H9 (cell line): ENCODE results near the gene SARNP. TPM values are rescaled to one million over a fixed set of nuclear protein-coding genes. Genes with fewer than 3 reads are reported as not detected.

ENCODE experiments used
- DNase-seq: peaks from one replicate; pipeline ENCODE4 v3.0.0-alpha.2; 2017
- H2AFZ ChIP-seq: one replicate; pipeline ENCODE4 v1.6.1; 2013; ENCODE audit warnings: mild to moderate bottlenecking, low read length, control low read depth, moderate library complexity
- H2AK5ac ChIP-seq: 2 replicates; pipeline ENCODE4 v1.6.1; 2013; ENCODE audit warnings: low read length, control low read depth, mixed read lengths; ENCODE audit not compliant: insufficient read length
- H2BK120ac ChIP-seq: one replicate; pipeline ENCODE4 v1.6.1; 2013; ENCODE audit warnings: low read depth, mild to moderate bottlenecking, low read length, control low read depth, inconsistent platforms; ENCODE audit not compliant: poor library complexity, severe bottlenecking
- H2BK12ac ChIP-seq: 2 replicates; pipeline ENCODE4 v1.6.1; 2013; ENCODE audit warnings: low read length, control low read depth, mixed read lengths, low read depth; ENCODE audit not compliant: insufficient read length
- H2BK15ac ChIP-seq: 2 replicates; pipeline ENCODE4 v1.6.1; 2013; ENCODE audit warnings: low read depth, low read length, control low read depth
- H2BK20ac ChIP-seq: one replicate; pipeline ENCODE4 v1.6.1; 2013; ENCODE audit warnings: low read depth, mild to moderate bottlenecking, low read length, control low read depth, inconsistent platforms; ENCODE audit not compliant: poor library complexity, severe bottlenecking
- H2BK5ac ChIP-seq: 2 replicates; pipeline ENCODE4 v1.6.1; 2013; ENCODE audit warnings: low read length, control low read depth, mixed read lengths; ENCODE audit not compliant: insufficient read length
- H3K14ac ChIP-seq: 2 replicates; pipeline ENCODE4 v1.6.1; 2013; ENCODE audit warnings: low read length, control low read depth; ENCODE audit not compliant: insufficient read depth
- H3K18ac ChIP-seq: 2 replicates; pipeline ENCODE4 v1.6.1; 2013; ENCODE audit warnings: low read depth, mild to moderate bottlenecking, mixed read lengths, low read length, control low read depth; ENCODE audit not compliant: insufficient read length
- H3K23ac ChIP-seq: 2 replicates; pipeline ENCODE4 v1.6.1; 2013; ENCODE audit warnings: low read length, control low read depth, mixed read lengths, low read depth; ENCODE audit not compliant: insufficient read length
- H3K23me2 ChIP-seq: 2 replicates; pipeline ENCODE4 v1.6.1; 2013; ENCODE audit warnings: low read depth, mild to moderate bottlenecking, mixed read lengths, low read length, control low read depth; ENCODE audit not compliant: insufficient read length, poor library complexity, severe bottlenecking
- H3K27ac ChIP-seq: 2 replicates; pipeline ENCODE4 v1.5.1; 2013; ENCODE audit warnings: low read length, control low read depth, mixed read lengths, low read depth; ENCODE audit not compliant: insufficient read length
- H3K27me3 ChIP-seq: 2 replicates; pipeline ENCODE4 v1.6.1; 2013; ENCODE audit warnings: low read length, control low read depth, inconsistent platforms; ENCODE audit not compliant: insufficient read depth
- H3K4ac ChIP-seq: 2 replicates; pipeline ENCODE4 v1.6.1; 2013; ENCODE audit warnings: low read depth, mild to moderate bottlenecking, control low read depth, inconsistent platforms, low read length, moderate library complexity
- H3K4me1 ChIP-seq: 2 replicates; pipeline ENCODE4 v1.6.1; 2013; ENCODE audit warnings: low read length, control low read depth, inconsistent platforms; ENCODE audit not compliant: insufficient read depth
- H3K4me2 ChIP-seq: 2 replicates; pipeline ENCODE4 v1.6.1; 2013; ENCODE audit warnings: low read length, control low read depth, mixed read lengths; ENCODE audit not compliant: insufficient read length, insufficient read depth
- H3K56ac ChIP-seq: 2 replicates; pipeline ENCODE4 v1.6.1; 2013; ENCODE audit warnings: low read depth, mild to moderate bottlenecking, mixed read lengths, low read length, control low read depth; ENCODE audit not compliant: insufficient read length
- H3K79me1 ChIP-seq: 2 replicates; pipeline ENCODE4 v1.6.1; 2013; ENCODE audit warnings: low read depth, mild to moderate bottlenecking, moderate library complexity, low read length, control low read depth, inconsistent platforms; ENCODE audit not compliant: insufficient read depth, poor library complexity, severe bottlenecking
- H3K79me2 ChIP-seq: 2 replicates; pipeline ENCODE4 v1.6.1; 2013; ENCODE audit warnings: low read length, control low read depth, inconsistent platforms; ENCODE audit not compliant: insufficient read depth
- H3K9ac ChIP-seq: 2 replicates; pipeline ENCODE4 v1.6.1; 2013; ENCODE audit warnings: low read length, control low read depth, mixed read lengths; ENCODE audit not compliant: insufficient read length; ENCODE audit errors: extremely low read depth
- H3K9me3 ChIP-seq: one replicate; pipeline ENCODE4 v1.6.1; 2013; ENCODE audit warnings: low read depth, low read length, inconsistent platforms; ENCODE audit not compliant: control insufficient read depth
- H3T11ph ChIP-seq: one replicate; pipeline ENCODE4 v1.6.1; 2013; ENCODE audit warnings: mild to moderate bottlenecking, low read length, control low read depth, inconsistent platforms
- H4K20me1 ChIP-seq: one replicate; pipeline ENCODE4 v1.6.1; 2013; ENCODE audit not compliant: control insufficient read depth, insufficient read length, insufficient read depth
- H4K5ac ChIP-seq: 2 replicates; pipeline ENCODE4 v1.6.1; 2013; ENCODE audit warnings: low read depth, mild to moderate bottlenecking, mixed read lengths, low read length, control low read depth; ENCODE audit not compliant: insufficient read length
- H4K8ac ChIP-seq: replicated peaks from 2 replicates; pipeline ENCODE4 v1.6.1; 2013; ENCODE audit warnings: low read length, control low read depth, mixed read lengths, low read depth; ENCODE audit not compliant: insufficient read length
- H4K91ac ChIP-seq: 2 replicates; pipeline ENCODE4 v1.6.1; 2013; ENCODE audit warnings: low read depth, mild to moderate bottlenecking, moderate library complexity, mixed read lengths, low read length, control low read depth; ENCODE audit not compliant: insufficient read length
- H3K27ac Mint-ChIP-seq, 3 experiments: 2 replicates in 2 of 3; 3 replicates in 1 of 3; pipeline ENCODE4 v1.8.0; 2020 to 2021; ENCODE audit warnings: mixed read lengths in 3 of 3, mild to moderate bottlenecking in 1 of 3, moderate library complexity in 1 of 3
- H3K27me3 Mint-ChIP-seq: 2 replicates; pipeline ENCODE4 v1.8.0; 2021; ENCODE audit warnings: low read depth, mild to moderate bottlenecking, moderate library complexity, mixed read lengths
- H3K36me3 Mint-ChIP-seq, 3 experiments: 2 replicates in 2 of 3; 3 replicates in 1 of 3; pipeline ENCODE4 v1.8.0; 2020 to 2021; ENCODE audit warnings: low read depth in 3 of 3, mixed read lengths in 3 of 3; ENCODE audit not compliant: insufficient read depth in 1 of 3
- H3K4me1 Mint-ChIP-seq, 2 experiments: 2 replicates each; pipeline ENCODE4 v1.8.0; 2020; ENCODE audit warnings: mixed read lengths in 2 of 2
- H3K4me3 Mint-ChIP-seq, 2 experiments: 2 replicates in 1 of 2; 3 replicates in 1 of 2; pipeline ENCODE4 v1.8.0; 2020 to 2021; ENCODE audit warnings: mild to moderate bottlenecking in 2 of 2, mixed read lengths in 2 of 2, moderate library complexity in 1 of 2
- H3K9me3 Mint-ChIP-seq, 2 experiments: 2 replicates in 1 of 2; 3 replicates in 1 of 2; pipeline ENCODE4 v1.8.0; 2020; ENCODE audit warnings: mild to moderate bottlenecking in 2 of 2, mixed read lengths in 2 of 2, moderate library complexity in 1 of 2
- CTCF ChIP-seq: fragments of 200-600 bp; sonication (generic); conservative IDR thresholded peaks from 3 replicates; pipeline ENCODE4 v1.8.0; 2021; ENCODE audit warnings: antibody characterized with exemption, mild to moderate bottlenecking
- WGBS: extraction: QIAGEN DNeasy Blood & Tissue Kit; methylation state at CpG from one replicate; pipeline ENCODE4 v1.1.7; 2013; ENCODE audit warnings: missing lambda C conversion rate, low lambda C conversion rate, mixed read lengths; ENCODE audit not compliant: insufficient read length; ENCODE audit errors: extremely low coverage; 5-methylcytosine and 5-hydroxymethylcytosine counted together
- total RNA-seq: library from RNA; stranded (reverse); gene quantifications from 2 replicates; pipeline ENCODE4 v1.2.1, GENCODE V29; 2021

SARNP gene
- total RNA-seq, 1 experiment from 2014 or later, result 127 TPM

- Mint-ChIP-seq H3K9me3 (no peaks in the 10 kb centered on the region), H3K27ac (no peak overlapping the region), H3K36me3 (no peaks in the 10 kb centered on the region), H3K4me1 (peaks cover 11 to 17% of the 10 kb centered on the region in 2 experiments), H3K27me3 (peaks cover 6% of the 10 kb centered on the region), H3K4me3 (no peak overlapping the region)
- Histone ChIP-seq H2BK5ac (no peak overlapping the region), H4K5ac (no peak overlapping the region), H4K8ac (no peak overlapping the region), H3K27ac (no peak overlapping the region), H2BK120ac (no peak overlapping the region), H3K9me3 (no peaks in the 10 kb centered on the region), H3K14ac (no peak overlapping the region), H3K18ac (no peak overlapping the region), H2AFZ (no peak overlapping the region), H3K23me2 (no peaks in the 10 kb centered on the region), H2BK15ac (no peak overlapping the region), H4K91ac (no peak overlapping the region), H3K4me1 (no peaks in the 10 kb centered on the region), H2AK5ac (no peak overlapping the region), H2BK12ac (no peak overlapping the region), H3K56ac (no peak overlapping the region), H3K79me2 (no peaks in the 10 kb centered on the region), H3K4ac (no peak overlapping the region), H3T11ph (no peak overlapping the region), H3K79me1 (no peaks in the 10 kb centered on the region), H3K4me2 (no peak overlapping the region), H3K9ac (no peak overlapping the region), H2BK20ac (no peak overlapping the region), H3K27me3 (no peaks in the 10 kb centered on the region), H4K20me1 (no peaks in the 10 kb centered on the region), H3K23ac (no peak overlapping the region)
- no CpG with 5 or more reads among the region's 3 CpGs for WGBS
- DNase-seq, result no peak
- no peak for TF ChIP-seq CTCF
Observed at GRCh38 chr12:55850893-55851292, 33.4 kb upstream of the SARNP start.
